ENCODE results near the gene NACC1.

GRCh38 chr19:13172346-13173138 is 54.5 kb downstream of the NACC1 start:
- TF ChIP-seq CTCF (IDR thresholded peaks at IDR 0.05), result no peak
- no peak for TF ChIP-seq EZH2phosphoT487 (IDR thresholded peaks at IDR 0.05)

Data from neural progenitor cell (in vitro differentiated cells).